Lower leg skin (tissue), 4 donors: ENCODE measurements around the gene LYST. TPM values are rescaled to one million over a fixed set of nuclear protein-coding genes. Genes with fewer than 3 reads are reported as not detected.
A peak's percentile ranks its signal among the peaks of the same experiment; 100 is the strongest.
"Not testable (repeated sequence)": the region's sequence is repeated elsewhere in the genome, so short reads cannot be mapped to it uniquely, and the experiment has no call there.

Experiments used
- DNase-seq, 2 donors: peaks; one replicate each; pipeline ENCODE4 v3.0.0-alpha.2; 2019; ENCODE audit warnings: low spot score in 2 of 2
- H3K4me3 ChIP-seq: fragments of 200-600 bp; sonication (generic); 2 replicates; pipeline ENCODE4 v1.5.1; 2017; ENCODE audit warnings: mild to moderate bottlenecking, low read depth; ENCODE audit not compliant: poor library complexity, severe bottlenecking
- POLR2A ChIP-seq, 2 donors: fragments of 450-650 bp; IDR thresholded peaks; one replicate each; pipeline ENCODE4 v1.6.1; 2016 to 2017; ENCODE audit warnings: antibody characterized with exemption in 2 of 2, mild to moderate bottlenecking in 1 of 2, moderate library complexity in 1 of 2
- WGBS, 2 donors: methylation state at CpG; one replicate each; pipeline ENCODE4 v1.1.5; 2018; 5-methylcytosine and 5-hydroxymethylcytosine counted together
- intact Hi-C: fragments of 100-400 bp; cut with DNase I; formaldehyde crosslinking; loops from one replicate; pipeline ENCODE4 v1.15.0; 2023; ENCODE audit warnings: low total_unique reads
- total RNA-seq, 4 donors: library from RNA; depleted of rRNA; stranded (reverse); fragments of >200 nt; gene quantifications; one replicate each; pipeline ENCODE4 v1.1.0, GENCODE V29; 2016
- TF ChIP-seq, protein P1 (sequence below), 3 donors: fragments of 450-650 bp; IDR thresholded peaks; one replicate each; pipeline ENCODE4 v1.5.1; 2016; ENCODE audit warnings: antibody characterized with exemption in 3 of 3, mild to moderate bottlenecking in 3 of 3, moderate library complexity in 2 of 3

Gene LYST
- total RNA-seq, 4 donors from 2014 or later: 38.5 to 43.9 (median 40.9) TPM

- no peak for TF ChIP-seq POLR2A (IDR thresholded peaks at IDR 0.05)
- TF ChIP-seq, protein P1, sequence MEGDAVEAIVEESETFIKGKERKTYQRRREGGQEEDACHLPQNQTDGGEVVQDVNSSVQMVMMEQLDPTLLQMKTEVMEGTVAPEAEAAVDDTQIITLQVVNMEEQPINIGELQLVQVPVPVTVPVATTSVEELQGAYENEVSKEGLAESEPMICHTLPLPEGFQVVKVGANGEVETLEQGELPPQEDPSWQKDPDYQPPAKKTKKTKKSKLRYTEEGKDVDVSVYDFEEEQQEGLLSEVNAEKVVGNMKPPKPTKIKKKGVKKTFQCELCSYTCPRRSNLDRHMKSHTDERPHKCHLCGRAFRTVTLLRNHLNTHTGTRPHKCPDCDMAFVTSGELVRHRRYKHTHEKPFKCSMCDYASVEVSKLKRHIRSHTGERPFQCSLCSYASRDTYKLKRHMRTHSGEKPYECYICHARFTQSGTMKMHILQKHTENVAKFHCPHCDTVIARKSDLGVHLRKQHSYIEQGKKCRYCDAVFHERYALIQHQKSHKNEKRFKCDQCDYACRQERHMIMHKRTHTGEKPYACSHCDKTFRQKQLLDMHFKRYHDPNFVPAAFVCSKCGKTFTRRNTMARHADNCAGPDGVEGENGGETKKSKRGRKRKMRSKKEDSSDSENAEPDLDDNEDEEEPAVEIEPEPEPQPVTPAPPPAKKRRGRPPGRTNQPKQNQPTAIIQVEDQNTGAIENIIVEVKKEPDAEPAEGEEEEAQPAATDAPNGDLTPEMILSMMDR (IDR thresholded peaks at IDR 0.05): no peak
- WGBS, 2 donors: 0 to 1% methylated on average over 31 to 56 of the region's 111 CpGs
- peak in 1 of 2 donors; percentile 77 for DNase-seq
- intact Hi-C loops: no loop called here
- H3K4me3 ChIP-seq: no peak within 1 kb of the TSS
These were observed 217.1 kb downstream of the LYST start, which contains the start of gene GNG4 for GRCh38 chr1:235649368-235650163. Gene GNG4 (minus strand): TSS chr1:235649784. CDS start chr1:235583838, 65,946 bp downstream.

- 1% methylated on average over 26 to 29 of the region's 30 CpGs for WGBS, 2 donors
- intact Hi-C loops: no loop called here
- no peak overlapping the region for H3K4me3 ChIP-seq
- peak; percentile 33 to 89 for DNase-seq
- TF ChIP-seq POLR2A (IDR thresholded peaks at IDR 0.05): no peak
- TF ChIP-seq, protein P1 (IDR thresholded peaks at IDR 0.05): no peak
These were observed 217.7 kb downstream of the LYST start for GRCh38 chr1:235648954-235649367.

- H3K4me3 ChIP-seq: no peak overlapping the region
- intact Hi-C loops: no loop called here
- peak in 1 of 2 donors; percentile 83 for DNase-seq
- 6 to 8% methylated on average over 31 of the region's 31 CpGs for WGBS, 2 donors
- TF ChIP-seq, protein P1 (IDR thresholded peaks at IDR 0.05): no peak
- TF ChIP-seq POLR2A (IDR thresholded peaks at IDR 0.05): no peak
These were observed 218.2 kb downstream of the LYST start for GRCh38 chr1:235648407-235648907.

DNA sequence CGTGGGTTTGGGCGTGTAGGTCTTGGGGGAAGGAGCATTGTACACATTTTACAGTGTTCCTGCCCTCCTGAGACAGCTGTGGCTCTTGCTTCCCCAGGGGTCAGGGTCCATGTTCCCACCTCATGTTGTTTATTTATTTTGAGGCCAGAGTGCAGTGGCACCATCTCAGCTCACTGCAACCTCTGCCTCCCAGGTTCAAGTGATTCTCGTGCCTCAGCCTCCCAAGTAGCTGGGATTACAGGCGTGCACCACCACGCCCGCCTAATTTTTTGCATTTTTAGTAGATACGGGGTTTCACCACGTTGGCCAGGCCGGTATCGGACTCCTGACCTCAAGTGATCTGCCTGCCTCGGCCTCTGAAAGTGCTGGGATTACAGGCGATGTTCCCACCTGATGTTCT lies 219.2 kb downstream of the LYST start:
- DNase-seq, intact Hi-C loops, H3K4me3 ChIP-seq: not testable (repeated sequence)
- 89 to 91% methylated on average over 12 of the region's 12 CpGs for WGBS, 2 donors

DNA sequence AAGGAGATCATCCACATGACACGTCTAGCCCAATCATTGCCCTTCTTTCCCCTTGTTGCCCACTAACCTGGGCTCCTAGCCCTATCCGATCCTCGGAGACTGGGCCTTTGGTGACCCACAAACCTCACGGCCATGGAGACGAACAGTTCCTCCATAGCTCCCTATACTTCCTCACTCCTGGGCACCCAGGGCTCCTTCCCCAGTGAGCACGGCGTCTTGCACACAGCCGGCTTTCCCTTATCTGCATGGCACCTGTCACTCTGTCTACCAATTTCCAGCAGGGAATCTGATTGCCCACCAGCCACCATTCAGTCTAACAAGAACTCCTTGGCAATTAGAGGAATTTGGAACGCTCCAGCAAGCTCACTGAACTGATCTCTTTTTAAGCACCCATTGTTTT lies 220.2 kb downstream of the LYST start:
- TF ChIP-seq, protein P1 (IDR thresholded peaks at IDR 0.05): no peak
- no peak for TF ChIP-seq POLR2A (IDR thresholded peaks at IDR 0.05)
- no peak overlapping the region for H3K4me3 ChIP-seq
- intact Hi-C loops: no loop called here
- 84 to 89% methylated on average over 9 of the region's 9 CpGs for WGBS, 2 donors
- peak in 1 of 2 donors; percentile 78 for DNase-seq

- 80 to 84% methylated on average over 13 of the region's 13 CpGs for WGBS, 2 donors
- peak in 1 of 2 donors; percentile 74 for DNase-seq
- no peak for TF ChIP-seq POLR2A (IDR thresholded peaks at IDR 0.05)
- TF ChIP-seq, protein P1 (IDR thresholded peaks at IDR 0.05): no peak
- intact Hi-C loops: no loop called here
- H3K4me3 ChIP-seq: no peak overlapping the region
These were observed 221.9 kb downstream of the LYST start for GRCh38 chr1:235644693-235645305.
